GM15510 (cell line): ENCODE results near the gene UBAP1L.

ENCODE experiments used
- POLR2A ChIP-seq: IDR thresholded peaks from 3 replicates; pipeline ENCODE4 v1.6.1; 2011; ENCODE audit warnings: borderline replicate concordance; ENCODE audit not compliant: insufficient read length; ENCODE audit errors: extremely low read depth

Gene UBAP1L

GRCh38 chr15:65060641-65061397, 54.2 kb downstream of the UBAP1L start:
- no peak for TF ChIP-seq POLR2A

GRCh38 chr15:65059931-65060596, 54.9 kb downstream of the UBAP1L start:
- no peak for TF ChIP-seq POLR2A

- no peak for TF ChIP-seq POLR2A
These were observed 55.6 kb downstream of the UBAP1L start for GRCh38 chr15:65059369-65059750.

- no peak for TF ChIP-seq POLR2A
These were observed 56.3 kb downstream of the UBAP1L start for GRCh38 chr15:65058394-65059368.

- TF ChIP-seq POLR2A = no peak
These were observed 57.5 kb downstream of the UBAP1L start for GRCh38 chr15:65057549-65057940.

GRCh38 chr15:65056868-65057548, 58.0 kb downstream of the UBAP1L start:
- TF ChIP-seq POLR2A = no peak

GRCh38 chr15:65056106-65056505, 58.9 kb downstream of the UBAP1L start:
- no peak for TF ChIP-seq POLR2A

- TF ChIP-seq POLR2A = no peak
These were observed 59.7 kb downstream of the UBAP1L start for GRCh38 chr15:65055201-65055870.

- TF ChIP-seq POLR2A = no peak
These were observed 60.4 kb downstream of the UBAP1L start for GRCh38 chr15:65054333-65055200.

GRCh38 chr15:65052956-65053355, 62.0 kb downstream of the UBAP1L start:
- no peak for TF ChIP-seq POLR2A

- no peak for TF ChIP-seq POLR2A
These were observed 63.7 kb downstream of the UBAP1L start for GRCh38 chr15:65051266-65051665.

GRCh38 chr15:65050270-65050669, 64.7 kb downstream of the UBAP1L start:
- no peak for TF ChIP-seq POLR2A

GRCh38 chr15:65049418-65049840, 65.6 kb downstream of the UBAP1L start:
- no peak for TF ChIP-seq POLR2A

GRCh38 chr15:65048241-65048640, 66.8 kb downstream of the UBAP1L start:
- TF ChIP-seq POLR2A = no peak
